HG02938 (cell line): ENCODE data around the gene KIF6.

Experiments
- ATAC-seq: cut with Tn5 transposase; IDR thresholded peaks from one replicate; pipeline ENCODE4 v1.9.1; 2021; ENCODE audit warnings: mild to moderate bottlenecking, moderate library complexity; ENCODE audit not compliant: unreplicated experiment

KIF6 gene

GRCh38 chr6:39391182-39391581 is 334.0 kb downstream of the KIF6 start:
- no peak for ATAC-seq

GRCh38 chr6:39389484-39389767 is 335.8 kb downstream of the KIF6 start:
- ATAC-seq = no peak

GRCh38 chr6:39388606-39389483 is 336.4 kb downstream of the KIF6 start:
- no peak for ATAC-seq

GRCh38 chr6:39387785-39388184 is 337.4 kb downstream of the KIF6 start:
- ATAC-seq = no peak

- ATAC-seq = no peak
These were observed 338.7 kb downstream of the KIF6 start for GRCh38 chr6:39386487-39386886.

GRCh38 chr6:39381550-39382140 is 343.6 kb downstream of the KIF6 start:
- no peak for ATAC-seq

GRCh38 chr6:39380837-39381549 is 344.2 kb downstream of the KIF6 start:
- no peak for ATAC-seq

- ATAC-seq = no peak
These were observed 346.2 kb downstream of the KIF6 start for GRCh38 chr6:39378960-39379425.

GRCh38 chr6:39378175-39378959 is 346.8 kb downstream of the KIF6 start:
- ATAC-seq = no peak

GRCh38 chr6:39377539-39377950 is 347.7 kb downstream of the KIF6 start:
- ATAC-seq = no peak

- ATAC-seq = no peak
These were observed 349.8 kb downstream of the KIF6 start for GRCh38 chr6:39375405-39375804.

GRCh38 chr6:39370390-39370789 is 354.8 kb downstream of the KIF6 start:
- no peak for ATAC-seq

GRCh38 chr6:39369987-39370386 is 355.2 kb downstream of the KIF6 start:
- ATAC-seq = no peak

GRCh38 chr6:39367700-39368099 is 357.5 kb downstream of the KIF6 start:
- no peak for ATAC-seq

- ATAC-seq = no peak
These were observed 358.1 kb downstream of the KIF6 start for GRCh38 chr6:39366931-39367618.

- no peak for ATAC-seq
These were observed 359.7 kb downstream of the KIF6 start for GRCh38 chr6:39365281-39366074.

- no peak for ATAC-seq
These were observed 361.9 kb downstream of the KIF6 start for GRCh38 chr6:39363280-39363679.

- no peak for ATAC-seq
These were observed 362.7 kb downstream of the KIF6 start for GRCh38 chr6:39362487-39362865.

- ATAC-seq = no peak
These were observed 363.3 kb downstream of the KIF6 start for GRCh38 chr6:39361657-39362486.
